ENCODE data around the gene THSD4. TPM values are rescaled to one million over a fixed set of nuclear protein-coding genes. Genes with fewer than 3 reads are reported as not detected.
"Not testable (repeated sequence)": the region's sequence is repeated elsewhere in the genome, so short reads cannot be mapped to it uniquely, and the experiment has no call there.

Gene THSD4
- total RNA-seq, 1 donor from 2014 or later = 2.7 TPM

GRCh38 chr15:71186267-71186666 is 71.0 kb downstream of the THSD4 start:
- DNase-seq (ENCODE audit: low read depth) = peak; percentile 10

GRCh38 chr15:71187078-71187477 is 71.8 kb downstream of the THSD4 start:
- no peak for DNase-seq (ENCODE audit: low read depth)

GRCh38 chr15:71187526-71187925 is 72.3 kb downstream of the THSD4 start:
- DNase-seq (ENCODE audit: low read depth) = no peak

DNA sequence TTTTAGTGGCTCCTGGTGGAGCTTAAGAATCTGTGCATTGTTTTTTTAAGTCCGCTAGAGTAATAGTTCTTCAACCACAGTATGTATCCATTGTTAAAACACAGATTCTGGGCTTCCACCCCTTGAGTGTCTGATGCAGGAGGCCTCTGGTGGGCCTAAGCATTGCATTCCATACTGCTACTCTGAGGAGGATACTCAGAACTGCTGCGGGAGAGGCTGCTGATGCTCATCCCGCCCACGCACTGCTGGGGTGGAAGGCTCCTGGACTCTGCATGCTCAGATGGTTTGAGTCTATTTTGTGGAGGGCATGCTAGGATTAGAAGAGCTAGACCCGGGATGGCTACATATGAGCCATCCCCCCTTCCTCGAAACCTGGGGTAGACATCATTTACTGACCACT is 74.4 kb downstream of the THSD4 start:
- DNase-seq (ENCODE audit: low read depth) = no peak

DNA sequence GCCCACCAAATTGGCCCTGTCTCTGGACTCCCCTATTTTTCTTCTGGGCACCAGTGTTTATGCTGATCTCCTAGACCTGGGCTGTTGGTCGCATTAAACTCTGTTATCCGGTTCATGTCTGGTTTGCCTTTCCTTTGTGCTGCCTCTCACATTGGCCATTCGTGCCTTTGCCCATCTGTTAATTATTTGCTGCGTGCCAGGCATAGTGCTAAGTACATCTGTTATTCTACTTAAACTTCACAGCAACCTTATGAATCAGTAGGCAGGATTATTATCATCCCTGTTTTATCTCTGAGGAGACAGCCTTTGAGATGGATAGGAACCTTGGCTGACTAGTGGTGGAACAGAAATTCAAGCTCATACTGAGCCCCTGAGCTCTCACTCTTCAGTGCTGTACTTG is 76.0 kb downstream of the THSD4 start:
- DNase-seq (ENCODE audit: low read depth) = no peak

- DNase-seq (ENCODE audit: low read depth) = no peak
Observed at GRCh38 chr15:71192816-71193215, 77.5 kb downstream of the THSD4 start.

DNA sequence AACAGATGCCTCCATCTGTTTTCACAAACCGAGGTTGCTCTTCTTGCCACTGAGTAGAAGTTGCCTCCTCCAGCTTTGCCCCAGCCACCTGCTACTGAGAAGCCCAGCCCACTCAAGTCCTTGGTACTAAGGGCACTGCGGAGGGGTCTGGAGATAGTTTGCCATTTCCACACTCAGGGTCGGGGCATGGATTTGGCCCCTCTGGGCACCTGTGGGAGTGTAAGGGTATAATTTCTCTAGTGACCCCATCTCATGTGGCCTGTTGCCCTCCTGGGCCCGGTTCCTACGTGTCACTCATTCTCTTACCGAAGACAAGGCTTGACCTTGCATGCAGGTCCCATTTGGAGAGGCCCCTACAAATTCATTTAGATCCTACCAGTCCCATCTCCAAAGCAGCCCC is 79.0 kb downstream of the THSD4 start:
- DNase-seq (ENCODE audit: low read depth) = no peak

DNA sequence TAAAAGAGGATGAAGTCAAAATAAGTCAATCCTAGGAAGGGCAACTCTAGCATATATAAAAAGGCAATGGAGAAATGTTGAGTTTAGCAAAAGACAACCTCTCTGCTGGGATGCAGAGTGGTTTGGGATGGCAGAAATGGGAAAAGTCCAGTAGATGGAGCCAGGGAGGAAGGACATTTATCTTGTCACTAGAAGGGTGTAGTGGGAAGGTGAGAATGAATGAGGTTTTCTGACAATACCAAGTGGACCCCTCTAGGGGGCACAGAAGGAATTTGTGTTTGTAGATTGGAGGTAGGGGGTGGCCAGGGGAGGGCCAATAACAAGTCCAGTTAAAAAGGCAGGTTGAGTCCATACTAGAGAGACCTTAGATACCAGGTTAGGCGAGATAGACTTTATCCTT is 80.0 kb downstream of the THSD4 start:
- DNase-seq (ENCODE audit: low read depth) = peak; percentile 12

DNA sequence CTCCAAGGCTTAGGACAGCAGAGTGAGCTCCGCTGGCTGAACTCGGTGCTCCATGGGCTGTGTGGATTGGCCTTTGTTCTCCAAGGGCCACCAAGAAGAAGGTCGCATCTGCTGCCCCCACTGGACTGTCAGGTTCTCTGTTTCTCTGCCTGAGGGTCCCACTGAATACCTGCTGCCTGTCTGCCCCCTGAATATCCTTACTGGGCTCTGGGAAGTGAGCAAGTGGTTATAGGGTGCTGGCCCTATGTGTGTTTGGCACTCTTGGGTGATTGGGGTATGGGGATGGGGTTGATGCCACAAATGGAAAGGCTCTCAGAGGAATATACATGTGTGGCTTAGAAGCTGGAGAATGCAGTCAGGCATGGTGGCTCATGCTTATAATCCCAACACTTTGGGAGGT is 82.3 kb downstream of the THSD4 start:
- no peak for DNase-seq (ENCODE audit: low read depth)

GRCh38 chr15:71198846-71199245 is 83.6 kb downstream of the THSD4 start:
- no peak for DNase-seq (ENCODE audit: low read depth)

DNA sequence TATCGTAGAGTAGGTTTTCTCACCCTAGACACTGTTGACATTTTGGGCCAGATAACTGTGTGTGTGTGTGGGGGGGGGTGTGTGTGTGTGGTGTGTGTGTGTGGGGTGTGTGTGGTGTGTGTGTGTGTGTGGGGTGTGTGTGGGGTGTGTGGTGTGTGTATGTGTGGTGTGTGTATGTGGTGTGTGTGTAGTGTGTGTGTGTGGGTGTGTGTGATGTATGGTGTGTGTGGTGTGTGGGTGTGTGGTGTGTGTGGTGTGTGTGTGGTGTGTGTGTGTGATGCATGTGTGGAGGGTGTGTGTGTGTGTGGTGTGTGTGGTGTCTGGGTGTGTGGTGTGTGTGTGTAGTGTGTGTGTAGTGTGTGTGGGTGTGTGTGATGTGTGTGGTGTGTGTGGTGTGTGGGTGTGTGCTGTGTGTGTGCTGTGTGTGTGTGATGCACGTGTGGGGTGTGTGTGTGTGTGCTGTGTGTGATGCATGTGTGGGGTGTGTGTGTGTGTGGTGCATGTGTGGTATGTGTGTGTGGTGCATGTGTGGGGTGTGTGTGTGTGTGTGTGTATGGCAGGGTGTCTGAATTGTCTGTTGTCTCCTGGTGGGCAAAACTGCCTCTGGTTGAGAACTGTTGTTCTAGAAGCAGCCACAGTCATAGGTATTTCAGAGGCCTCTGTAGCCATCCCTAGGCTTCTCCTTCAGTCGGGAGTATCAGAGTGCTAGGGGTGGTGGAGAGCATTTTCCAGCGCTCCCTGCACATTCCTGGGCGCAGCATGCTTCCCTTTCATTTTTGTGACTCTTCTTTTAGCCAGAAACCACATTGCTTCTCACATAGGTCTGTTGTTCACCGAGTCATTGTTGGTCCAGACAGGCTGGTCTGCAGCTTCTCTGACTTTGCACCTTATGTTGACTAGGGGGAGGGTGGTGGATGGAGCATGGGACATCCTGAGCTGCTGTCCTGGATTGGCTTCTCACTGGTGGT is 84.4 kb downstream of the THSD4 start:
- DNase-seq (ENCODE audit: low read depth) = no peak

GRCh38 chr15:71201477-71201876 is 86.2 kb downstream of the THSD4 start:
- peak; percentile 6 for DNase-seq (ENCODE audit: low read depth)

DNA sequence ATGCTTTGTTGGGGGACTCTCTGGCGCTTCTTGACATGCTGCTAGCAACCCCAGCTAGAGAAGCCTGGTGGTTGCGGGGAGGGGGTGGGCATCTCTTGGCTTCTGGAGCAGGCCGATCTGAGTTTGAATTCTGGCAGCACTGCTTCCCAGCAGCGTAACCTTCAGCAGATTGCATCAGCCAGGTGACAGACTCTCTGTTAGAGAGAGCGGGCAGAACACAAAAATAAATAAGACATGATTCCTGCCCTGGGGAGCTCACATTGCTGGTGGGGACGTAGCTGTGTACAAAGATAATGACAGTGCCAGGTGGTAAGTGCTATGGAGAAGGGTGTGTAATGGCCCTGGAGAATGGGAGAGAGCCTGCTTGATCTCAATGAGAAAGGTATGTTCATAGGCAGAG is 87.4 kb downstream of the THSD4 start:
- DNase-seq (ENCODE audit: low read depth) = peak; percentile 22

- peak; percentile 15 for DNase-seq (ENCODE audit: low read depth)
Observed at GRCh38 chr15:71203586-71204474, 88.6 kb downstream of the THSD4 start.

DNA sequence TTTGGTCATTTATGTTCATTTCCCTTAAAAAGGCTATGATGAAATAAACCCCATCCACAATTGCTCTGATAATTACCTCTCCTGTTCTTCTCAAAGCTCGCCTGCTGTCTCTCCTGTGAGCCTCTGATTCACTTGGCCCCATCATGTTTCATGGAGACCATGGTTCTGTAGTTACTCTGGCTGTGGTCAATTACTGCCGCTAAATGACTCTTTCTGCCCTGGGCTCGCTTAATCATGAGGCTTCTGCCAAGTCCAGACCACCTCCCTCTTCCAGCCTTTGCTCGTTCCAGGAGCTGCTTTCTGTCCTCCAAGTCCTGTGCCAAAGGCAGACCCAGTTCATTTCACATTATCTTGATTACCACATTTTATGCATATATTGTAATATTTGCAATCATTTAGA is 91.9 kb downstream of the THSD4 start:
- no peak for DNase-seq (ENCODE audit: low read depth)

- no peak for DNase-seq (ENCODE audit: low read depth)
Observed at GRCh38 chr15:71212146-71212545, 96.9 kb downstream of the THSD4 start.

DNA sequence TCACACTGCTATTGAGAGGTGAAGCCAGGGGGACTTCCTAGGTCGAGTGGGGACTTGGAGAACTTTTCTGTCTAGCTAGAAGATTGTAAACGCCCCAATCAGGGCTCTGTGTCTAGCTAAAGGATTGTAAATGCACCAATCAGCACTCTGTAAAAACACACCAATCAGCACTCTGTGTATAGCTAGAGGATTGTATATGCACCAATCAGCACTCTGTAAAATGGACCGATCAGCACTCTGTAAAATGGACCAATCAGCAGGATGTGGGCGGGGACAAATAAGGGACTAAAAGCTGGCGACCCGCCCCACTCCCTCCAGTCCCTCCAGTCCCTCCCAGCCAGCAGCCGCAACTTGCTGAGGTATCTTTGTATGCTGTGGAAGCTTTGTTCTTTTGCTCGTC is 98.7 kb downstream of the THSD4 start:
- not testable (repeated sequence) for DNase-seq (ENCODE audit: low read depth)

DNA sequence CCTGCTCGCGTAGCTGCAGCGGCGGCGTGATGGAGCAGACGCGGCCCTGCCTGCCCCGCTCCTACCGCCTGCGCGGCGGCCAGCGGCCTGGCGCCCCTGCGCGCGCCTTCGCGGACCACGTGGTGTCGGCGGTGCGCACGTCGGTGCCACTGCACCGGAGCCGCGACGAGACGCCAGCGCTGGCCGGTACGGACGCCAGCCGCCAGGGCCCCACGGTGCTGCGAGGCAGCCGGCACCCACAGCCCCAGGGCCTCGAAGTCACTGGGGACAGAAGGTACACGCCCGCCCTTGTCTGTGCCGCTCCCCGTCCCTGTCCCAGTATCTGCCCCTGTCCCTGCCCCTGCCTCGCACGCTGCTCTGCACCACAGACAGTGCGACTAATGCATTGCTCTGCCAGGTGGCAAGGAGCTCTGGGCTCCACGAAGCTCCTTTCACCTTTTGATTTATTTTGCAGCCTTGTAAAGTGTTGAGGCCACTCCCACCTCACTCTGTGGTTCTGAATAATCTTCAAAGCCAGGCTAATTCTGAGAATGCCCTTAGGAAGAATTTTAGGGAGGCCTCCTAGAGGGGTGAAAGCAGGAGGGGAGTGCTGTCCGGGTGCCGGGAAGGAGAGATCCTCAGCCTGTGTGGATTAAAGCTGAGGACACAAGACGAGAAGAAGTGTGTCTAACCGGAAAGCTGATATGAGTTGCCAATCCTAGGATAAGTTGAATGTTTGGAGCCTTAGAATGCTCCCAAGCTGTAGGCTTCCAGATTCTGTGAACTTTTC is 100.0 kb downstream of the THSD4 start:
- no peak for DNase-seq (ENCODE audit: low read depth)

DNA sequence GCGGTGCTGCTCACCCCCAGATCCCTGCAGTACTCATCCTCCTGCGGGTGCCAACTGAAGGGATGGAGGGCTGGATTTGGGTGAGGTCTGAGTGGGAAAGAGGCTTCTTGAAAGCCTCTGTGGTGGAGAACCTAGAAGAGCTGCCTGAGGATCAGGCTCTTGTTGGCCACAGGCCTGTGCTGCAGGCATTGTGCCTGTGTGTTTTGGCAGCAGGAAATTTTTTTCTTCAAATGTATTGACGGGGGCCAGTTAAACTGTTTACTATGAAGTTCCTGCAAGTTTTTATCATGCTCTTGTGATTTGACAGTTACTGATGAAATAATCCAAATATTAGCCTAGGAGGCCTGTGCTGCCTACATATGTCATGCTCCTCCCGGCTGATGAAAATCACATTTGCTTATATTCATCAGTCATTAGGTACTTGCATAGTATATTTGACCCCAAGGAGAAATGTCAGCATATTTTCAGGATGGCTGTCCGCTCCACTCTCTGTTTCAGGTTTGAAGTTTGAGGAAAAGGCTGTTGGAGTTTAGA is 103.1 kb downstream of the THSD4 start:
- no peak for DNase-seq (ENCODE audit: low read depth)

- DNase-seq (ENCODE audit: low read depth) = no peak
Observed at GRCh38 chr15:71219101-71219500, 103.8 kb downstream of the THSD4 start.

DNA sequence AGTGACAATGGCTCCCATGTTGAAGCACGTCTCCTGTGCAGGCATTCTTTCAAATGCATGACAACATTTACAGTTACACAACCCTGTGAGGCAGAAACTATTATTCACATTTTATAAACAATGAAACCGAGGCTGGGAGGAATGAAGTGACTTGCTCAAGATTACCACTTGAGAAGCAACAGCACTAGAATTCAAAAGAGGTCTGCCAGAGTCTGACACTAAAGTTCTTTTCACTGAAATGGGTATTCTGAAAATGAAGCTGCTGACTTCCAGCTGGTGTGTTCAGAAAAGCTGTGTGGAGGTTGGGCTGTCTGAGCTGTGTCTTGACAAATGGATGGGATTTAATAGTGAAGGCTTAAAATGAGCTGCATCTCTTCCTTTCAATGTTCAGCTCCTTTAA is 104.4 kb downstream of the THSD4 start:
- DNase-seq (ENCODE audit: low read depth) = no peak
